Dendritic cell treated with granulocyte-macrophage colony-stimulating factor and Interleukin-4, amounts not matched to agents 40 ng/mL and 50 ng/mL, for 4 days (primary cell): ENCODE data around the gene SH3D21.
A peak's percentile ranks its signal among the peaks of the same experiment; 100 is the strongest.

Experiments used
- H3K27ac Mint-ChIP-seq: one replicate; pipeline ENCODE4 v1.8.0; 2022; ENCODE audit warnings: mild to moderate bottlenecking, mixed read lengths
- H3K27me3 Mint-ChIP-seq: one replicate; pipeline ENCODE4 v1.8.0; 2022; ENCODE audit warnings: mild to moderate bottlenecking, mixed read lengths
- H3K36me3 Mint-ChIP-seq: one replicate; pipeline ENCODE4 v1.8.0; 2022; ENCODE audit warnings: low read depth, mixed read lengths
- H3K4me1 Mint-ChIP-seq: one replicate; pipeline ENCODE4 v1.8.0; 2022; ENCODE audit warnings: low read depth, mixed read lengths
- H3K4me3 Mint-ChIP-seq: one replicate; pipeline ENCODE4 v1.8.0; 2022; ENCODE audit warnings: mild to moderate bottlenecking, moderate library complexity, mixed read lengths
- H3K9me3 Mint-ChIP-seq: one replicate; pipeline ENCODE4 v1.8.0; 2022; ENCODE audit warnings: mixed read lengths
- intact Hi-C: fragments of 100-400 bp; cut with micrococcal nuclease; formaldehyde crosslinking; loops from one replicate; pipeline ENCODE4 v1.15.0; 2022

Gene SH3D21

GRCh38 chr1:36306210-36306901 is at the start of gene SH3D21:
SH3D21 (plus strand) TSS chr1:36306368; CDS start chr1:36306421, 53 bp downstream.
- intact Hi-C loops: loop anchor here (2.0 to 5.0 kb wide), 2 partner anchors 16 to 61 kb away; partner anchors contain the start of gene EVA1B
- H3K4me1 Mint-ChIP-seq: peaks cover 58% of the 10 kb centered on the region
- H3K4me3 Mint-ChIP-seq: peak within 1 kb of the TSS; percentile 92
- H3K27me3 Mint-ChIP-seq: peaks cover 9% of the 10 kb centered on the region
- H3K27ac Mint-ChIP-seq: peak within 1 kb of the TSS; percentile 41
- peaks cover 53% of the 10 kb centered on the region for H3K36me3 Mint-ChIP-seq
- H3K9me3 Mint-ChIP-seq: no peaks in the 10 kb centered on the region

- H3K36me3 Mint-ChIP-seq: peaks cover 64% of the 10 kb centered on the region
- H3K4me3 Mint-ChIP-seq: no peak overlapping the region
- peaks cover 5% of the 10 kb centered on the region for H3K4me1 Mint-ChIP-seq
These were observed 49.4 kb upstream of the SH3D21 start for GRCh38 chr1:36256558-36257374.

GRCh38 chr1:36257375-36257767 is 48.8 kb upstream of the SH3D21 start:
- Mint-ChIP-seq H3K4me3 (no peak overlapping the region), H3K27ac (no peak overlapping the region), H3K9me3 (no peaks in the 10 kb centered on the region), H3K4me1 (peaks cover 5% of the 10 kb centered on the region), H3K27me3 (no peaks in the 10 kb centered on the region), H3K36me3 (peaks cover 66% of the 10 kb centered on the region)
- intact Hi-C loops: no loop called here

More at GRCh38 chr1:36256558-36257374, 49.4 kb upstream of the SH3D21 start:
- no peaks in the 10 kb centered on the region for H3K9me3 Mint-ChIP-seq
- no peaks in the 10 kb centered on the region for H3K27me3 Mint-ChIP-seq
- no peak overlapping the region for H3K27ac Mint-ChIP-seq
- intact Hi-C loops: no loop called here

GRCh38 chr1:36258960-36259344 is 47.2 kb upstream of the SH3D21 start:
- Mint-ChIP-seq H3K9me3 (no peaks in the 10 kb centered on the region), H3K27me3 (no peaks in the 10 kb centered on the region), H3K27ac (no peak overlapping the region), H3K36me3 (peaks cover 75% of the 10 kb centered on the region), H3K4me3 (no peak overlapping the region), H3K4me1 (peaks cover 5% of the 10 kb centered on the region)
- intact Hi-C loops: no loop called here

- Mint-ChIP-seq H3K9me3 (no peaks in the 10 kb centered on the region), H3K36me3 (peaks cover 63% of the 10 kb centered on the region), H3K27ac (no peak overlapping the region), H3K4me3 (no peak overlapping the region), H3K4me1 (no peaks in the 10 kb centered on the region), H3K27me3 (no peaks in the 10 kb centered on the region)
- intact Hi-C loops: no loop called here
These were observed 37.2 kb upstream of the SH3D21 start for GRCh38 chr1:36268981-36269380.

GRCh38 chr1:36269408-36269838 is 36.7 kb upstream of the SH3D21 start:
- Mint-ChIP-seq H3K4me1 (no peaks in the 10 kb centered on the region), H3K27me3 (no peaks in the 10 kb centered on the region), H3K9me3 (no peaks in the 10 kb centered on the region), H3K4me3 (no peak overlapping the region), H3K27ac (no peak overlapping the region), H3K36me3 (peaks cover 63% of the 10 kb centered on the region)
- intact Hi-C loops: no loop called here

GRCh38 chr1:36273024-36273423 is 33.1 kb upstream of the SH3D21 start:
- no peaks in the 10 kb centered on the region for H3K27me3 Mint-ChIP-seq
- no peak overlapping the region for H3K4me3 Mint-ChIP-seq
- intact Hi-C loops: no loop called here
- peaks cover 75% of the 10 kb centered on the region for H3K36me3 Mint-ChIP-seq
- H3K27ac Mint-ChIP-seq: no peak overlapping the region
- no peaks in the 10 kb centered on the region for H3K4me1 Mint-ChIP-seq
- no peaks in the 10 kb centered on the region for H3K9me3 Mint-ChIP-seq

- no peaks in the 10 kb centered on the region for H3K4me1 Mint-ChIP-seq
- intact Hi-C loops: no loop called here
- H3K9me3 Mint-ChIP-seq: no peaks in the 10 kb centered on the region
- no peak overlapping the region for H3K4me3 Mint-ChIP-seq
- H3K27me3 Mint-ChIP-seq: no peaks in the 10 kb centered on the region
- peaks cover 65% of the 10 kb centered on the region for H3K36me3 Mint-ChIP-seq
- no peak overlapping the region for H3K27ac Mint-ChIP-seq
These were observed 32.0 kb upstream of the SH3D21 start for GRCh38 chr1:36274201-36274600.

- no peaks in the 10 kb centered on the region for H3K4me1 Mint-ChIP-seq
- H3K9me3 Mint-ChIP-seq: no peaks in the 10 kb centered on the region
- no peak overlapping the region for H3K27ac Mint-ChIP-seq
- intact Hi-C loops: no loop called here
- no peak overlapping the region for H3K4me3 Mint-ChIP-seq
- H3K27me3 Mint-ChIP-seq: no peaks in the 10 kb centered on the region
- peaks cover 58% of the 10 kb centered on the region for H3K36me3 Mint-ChIP-seq
These were observed 29.5 kb upstream of the SH3D21 start for GRCh38 chr1:36276688-36277087.

GRCh38 chr1:36279110-36279788 is 26.9 kb upstream of the SH3D21 start:
- no peak overlapping the region for H3K27ac Mint-ChIP-seq
- no peaks in the 10 kb centered on the region for H3K27me3 Mint-ChIP-seq
- no peaks in the 10 kb centered on the region for H3K9me3 Mint-ChIP-seq
- H3K4me1 Mint-ChIP-seq: no peaks in the 10 kb centered on the region
- no peak overlapping the region for H3K4me3 Mint-ChIP-seq
- intact Hi-C loops: no loop called here
- peaks cover 62% of the 10 kb centered on the region for H3K36me3 Mint-ChIP-seq

- H3K27ac Mint-ChIP-seq: no peak overlapping the region
- no peak overlapping the region for H3K4me3 Mint-ChIP-seq
- intact Hi-C loops: no loop called here
- H3K36me3 Mint-ChIP-seq: peaks cover 61% of the 10 kb centered on the region
- no peaks in the 10 kb centered on the region for H3K9me3 Mint-ChIP-seq
- H3K4me1 Mint-ChIP-seq: no peaks in the 10 kb centered on the region
- H3K27me3 Mint-ChIP-seq: no peaks in the 10 kb centered on the region
These were observed 26.3 kb upstream of the SH3D21 start for GRCh38 chr1:36279789-36280296.

- intact Hi-C loops: no loop called here
- Mint-ChIP-seq H3K9me3 (no peaks in the 10 kb centered on the region), H3K36me3 (peaks cover 80% of the 10 kb centered on the region), H3K4me3 (no peak overlapping the region), H3K27ac (no peak overlapping the region), H3K4me1 (no peaks in the 10 kb centered on the region), H3K27me3 (no peaks in the 10 kb centered on the region)
These were observed 22.1 kb upstream of the SH3D21 start for GRCh38 chr1:36284061-36284460.

- peaks cover 80% of the 10 kb centered on the region for H3K36me3 Mint-ChIP-seq
- H3K27ac Mint-ChIP-seq: no peak overlapping the region
- intact Hi-C loops: no loop called here
- no peak overlapping the region for H3K4me3 Mint-ChIP-seq
- no peaks in the 10 kb centered on the region for H3K27me3 Mint-ChIP-seq
- no peaks in the 10 kb centered on the region for H3K9me3 Mint-ChIP-seq
- no peaks in the 10 kb centered on the region for H3K4me1 Mint-ChIP-seq
These were observed 21.7 kb upstream of the SH3D21 start for GRCh38 chr1:36284517-36284916.
